Fibroblast of peridontal ligament (primary cell): ENCODE measurements around the gene GLCCI1.
"Not testable (repeated sequence)": the region's sequence is repeated elsewhere in the genome, so short reads cannot be mapped to it uniquely, and the experiment has no call there.

Source experiments
- DNase-seq: peaks from one replicate; pipeline ENCODE4 v3.0.0-alpha.2; 2010; ENCODE audit errors: extremely low read depth

The GLCCI1 gene

DNA sequence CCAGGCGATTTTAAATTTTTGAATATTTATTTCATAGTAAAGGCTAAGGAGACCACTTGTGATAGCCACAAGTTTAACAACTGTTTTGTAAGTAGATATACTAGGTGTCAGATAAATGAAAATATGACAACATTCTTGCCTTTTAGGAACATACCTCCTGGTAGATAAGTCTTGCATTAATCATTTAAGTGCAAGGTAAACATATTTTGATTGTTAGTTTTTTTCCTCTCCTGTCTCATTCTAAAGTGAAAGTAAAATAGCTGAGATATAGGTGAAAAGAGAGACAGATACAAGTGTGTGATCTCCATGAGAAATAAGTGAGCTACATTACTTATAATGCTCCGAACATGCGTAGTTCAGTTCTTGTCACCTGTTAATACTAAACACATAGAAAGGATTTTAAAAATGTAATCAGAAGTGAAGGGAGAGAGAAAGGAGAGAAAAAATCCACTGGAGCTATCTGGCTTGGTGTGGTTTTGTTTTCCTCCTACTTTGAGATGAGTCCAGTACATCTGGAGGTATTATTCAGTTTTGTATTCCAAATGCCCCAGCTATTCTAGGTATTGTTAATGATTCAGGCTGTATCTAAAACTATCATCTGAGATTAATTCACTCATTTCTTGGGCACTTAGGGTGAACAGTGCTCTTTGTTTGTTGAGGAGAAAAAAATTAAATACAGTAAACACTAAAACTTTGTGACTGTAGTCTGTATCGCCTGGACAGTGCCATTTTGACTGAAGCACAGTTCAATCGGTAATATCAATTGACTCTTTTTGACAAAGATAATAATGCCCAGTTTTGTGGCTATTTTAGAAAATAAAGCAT lies 21.2 kb downstream of the GLCCI1 start:
- DNase-seq = no peak

DNA sequence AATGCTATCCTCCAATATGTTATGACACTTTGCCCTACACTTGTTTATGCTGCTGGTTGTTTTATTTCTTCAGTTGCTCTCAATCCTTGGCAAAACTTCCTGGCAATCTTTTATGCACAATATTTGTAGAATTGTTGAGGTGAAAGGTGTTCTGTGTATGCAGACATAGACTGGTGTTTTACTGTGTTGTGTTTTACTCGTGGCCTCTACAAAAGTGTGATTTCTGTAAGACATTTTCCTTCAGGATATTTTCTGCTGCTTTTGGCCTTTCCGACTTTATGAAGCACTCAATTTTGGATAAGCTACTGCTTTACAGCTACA lies 21.8 kb downstream of the GLCCI1 start:
- no peak for DNase-seq

- DNase-seq = no peak
These were observed 23.9 kb downstream of the GLCCI1 start for GRCh38 chr7:7992506-7992905.

GRCh38 chr7:7995348-7995747 lies 26.8 kb downstream of the GLCCI1 start:
- DNase-seq = not testable (repeated sequence)

DNA sequence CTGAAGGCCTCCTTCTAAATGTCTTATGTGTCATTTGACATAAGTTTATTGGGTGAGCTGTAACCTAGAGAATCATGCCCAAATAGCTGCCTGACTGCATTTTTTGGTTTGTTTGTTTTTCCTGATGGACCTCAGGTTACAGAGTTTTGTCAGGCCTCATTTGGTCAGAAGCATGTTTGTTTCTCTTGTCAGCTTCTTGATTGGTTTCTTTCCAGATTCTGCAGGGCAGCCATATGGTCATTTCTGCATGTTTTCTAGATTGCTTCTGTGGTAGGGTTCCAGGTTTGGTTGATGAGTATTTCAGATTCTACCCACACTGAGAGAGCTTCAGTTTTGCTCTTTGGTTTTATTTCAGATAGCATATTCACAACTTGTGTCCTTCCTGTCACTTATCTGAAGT lies 28.0 kb downstream of the GLCCI1 start:
- peak; percentile 65 for DNase-seq

DNA sequence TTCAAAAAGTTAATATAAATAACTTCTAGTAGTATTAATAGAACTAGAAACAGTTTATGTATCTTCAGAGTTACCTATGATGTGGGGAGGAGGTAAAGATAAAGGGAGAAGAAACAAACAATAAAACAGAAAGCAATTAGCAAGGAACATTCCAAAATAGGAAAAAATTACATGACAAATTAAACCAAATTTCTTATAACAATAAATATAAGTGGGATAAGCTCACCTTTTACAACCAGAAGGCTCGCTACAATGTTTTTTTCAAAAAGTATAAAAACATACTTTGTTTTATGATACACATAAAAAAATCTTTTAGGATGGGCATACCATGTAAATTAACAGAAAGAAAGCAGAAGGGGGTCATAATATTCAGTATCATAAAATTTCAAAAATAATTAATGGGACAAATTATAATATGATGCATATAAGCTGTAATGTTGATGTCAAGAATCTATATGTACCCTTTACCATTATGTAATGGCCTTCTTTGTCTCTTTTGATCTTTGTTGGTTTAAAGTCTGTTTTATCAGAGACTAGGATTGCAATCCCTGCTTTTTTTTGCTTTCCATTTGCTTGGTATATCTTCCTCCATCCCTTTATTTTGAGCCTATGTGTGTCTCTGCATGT lies 31.8 kb downstream of the GLCCI1 start:
- DNase-seq = no peak

GRCh38 chr7:8003077-8003476 lies 34.5 kb downstream of the GLCCI1 start:
- no peak for DNase-seq

- DNase-seq = no peak
These were observed 36.7 kb downstream of the GLCCI1 start for GRCh38 chr7:8005279-8005678.

DNA sequence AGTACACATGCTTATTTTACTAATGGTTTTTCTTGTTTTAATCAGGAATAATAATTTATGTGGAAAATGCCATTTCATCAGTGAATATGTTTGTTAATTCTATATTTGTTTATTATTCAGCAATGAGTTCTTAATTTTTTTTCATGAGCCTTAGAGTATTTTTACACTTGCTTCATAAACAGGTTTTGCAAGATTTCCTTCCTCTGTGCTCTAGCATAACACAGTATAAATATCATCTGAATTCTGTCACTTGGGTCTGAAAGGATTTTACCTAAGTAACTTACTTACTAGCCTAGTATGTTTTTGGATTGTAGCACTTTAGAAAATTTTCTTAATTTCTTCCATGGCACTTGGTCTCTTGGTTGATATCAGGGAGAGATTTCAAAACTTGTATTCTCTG lies 45.8 kb downstream of the GLCCI1 start:
- no peak for DNase-seq

DNA sequence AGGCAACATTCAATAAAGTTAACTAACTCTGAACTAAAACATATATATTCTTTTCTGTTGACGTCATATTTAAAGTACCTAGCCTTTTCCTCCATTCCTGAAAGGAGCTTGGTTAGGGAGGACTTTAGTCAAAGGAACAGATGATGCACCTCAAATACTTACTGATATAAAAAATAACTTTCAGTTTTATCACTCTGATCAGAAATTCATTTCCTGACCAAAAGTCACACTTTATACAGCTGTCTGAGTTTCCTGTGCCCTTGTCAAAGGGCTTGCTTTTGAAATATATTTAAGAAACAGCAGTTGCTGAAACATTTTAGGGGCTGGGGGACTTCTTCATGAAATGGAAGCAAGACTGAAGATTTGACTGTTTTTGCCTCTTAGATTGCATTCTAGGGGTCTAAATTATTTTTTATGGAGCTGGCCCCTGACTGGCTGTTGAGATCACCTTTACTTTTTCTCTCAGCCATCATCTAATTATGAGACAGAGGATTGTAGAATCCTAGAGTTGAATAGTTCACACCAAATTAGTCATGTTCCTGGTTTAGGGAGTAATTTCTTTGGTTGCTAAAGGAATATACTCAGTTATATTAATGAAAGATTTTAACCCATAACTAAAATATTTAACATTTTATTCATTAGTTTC lies 46.6 kb downstream of the GLCCI1 start:
- DNase-seq = no peak

GRCh38 chr7:8015746-8016120 lies 47.1 kb downstream of the GLCCI1 start:
- DNase-seq = no peak

GRCh38 chr7:8017423-8017822 lies 48.8 kb downstream of the GLCCI1 start:
- no peak for DNase-seq

DNA sequence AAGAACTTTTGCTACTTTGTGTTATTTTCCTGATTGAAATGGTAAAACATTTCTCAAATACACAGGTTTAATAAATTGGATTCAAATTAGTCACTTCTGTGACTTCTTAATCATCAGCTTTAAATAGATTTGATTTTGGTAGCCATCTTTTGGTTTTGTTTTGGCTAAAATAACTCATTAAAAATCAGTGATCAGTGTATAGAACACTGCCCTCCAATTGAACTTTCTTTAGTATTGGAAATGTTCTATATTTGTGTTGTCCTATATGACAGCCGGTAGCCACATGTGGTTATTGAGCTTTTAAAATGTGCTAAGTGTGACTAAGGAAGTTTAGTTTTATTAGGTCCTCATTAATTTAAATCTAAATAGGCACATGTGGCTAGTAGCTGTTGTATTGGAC lies 50.4 kb downstream of the GLCCI1 start:
- no peak for DNase-seq

DNA sequence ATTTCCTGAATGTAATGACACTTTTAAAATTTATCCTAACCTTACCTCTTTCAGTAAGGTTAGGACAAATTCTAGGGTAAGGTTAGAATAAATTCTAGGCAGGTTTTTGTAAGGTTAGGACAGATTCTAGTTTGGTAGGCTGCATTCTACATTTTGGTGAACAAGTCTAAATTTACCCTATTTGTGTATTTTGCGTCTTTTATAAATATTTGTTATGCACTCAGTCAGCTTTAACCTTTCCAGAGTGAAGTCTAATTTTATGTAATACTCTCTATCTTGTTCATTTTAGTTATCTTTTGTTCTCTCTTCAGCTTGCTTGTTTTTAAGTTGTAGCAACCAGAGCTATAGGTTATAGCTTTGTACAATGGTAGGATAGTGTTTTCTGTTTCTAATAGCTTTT lies 54.0 kb downstream of the GLCCI1 start:
- DNase-seq = no peak

DNA sequence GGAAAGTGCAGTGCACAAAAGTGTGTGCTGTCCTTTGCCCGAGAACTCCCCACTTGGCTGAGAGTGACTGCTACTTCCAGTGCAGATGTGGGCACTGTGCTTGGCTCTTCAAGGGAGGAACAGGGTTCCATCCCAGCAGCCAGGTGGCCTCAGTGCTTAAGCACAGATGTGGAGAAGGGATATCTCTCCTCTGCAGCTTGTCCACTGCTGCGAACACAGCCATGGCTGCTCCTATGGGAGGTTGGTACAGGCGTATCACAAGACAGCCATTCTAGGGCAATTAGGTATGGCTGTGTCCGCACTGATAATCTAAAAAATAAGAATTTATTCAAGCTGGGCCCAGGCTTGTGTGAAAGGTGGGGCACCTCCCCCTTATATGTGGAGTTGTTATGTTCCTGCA lies 66.6 kb downstream of the GLCCI1 start:
- DNase-seq = no peak

DNA sequence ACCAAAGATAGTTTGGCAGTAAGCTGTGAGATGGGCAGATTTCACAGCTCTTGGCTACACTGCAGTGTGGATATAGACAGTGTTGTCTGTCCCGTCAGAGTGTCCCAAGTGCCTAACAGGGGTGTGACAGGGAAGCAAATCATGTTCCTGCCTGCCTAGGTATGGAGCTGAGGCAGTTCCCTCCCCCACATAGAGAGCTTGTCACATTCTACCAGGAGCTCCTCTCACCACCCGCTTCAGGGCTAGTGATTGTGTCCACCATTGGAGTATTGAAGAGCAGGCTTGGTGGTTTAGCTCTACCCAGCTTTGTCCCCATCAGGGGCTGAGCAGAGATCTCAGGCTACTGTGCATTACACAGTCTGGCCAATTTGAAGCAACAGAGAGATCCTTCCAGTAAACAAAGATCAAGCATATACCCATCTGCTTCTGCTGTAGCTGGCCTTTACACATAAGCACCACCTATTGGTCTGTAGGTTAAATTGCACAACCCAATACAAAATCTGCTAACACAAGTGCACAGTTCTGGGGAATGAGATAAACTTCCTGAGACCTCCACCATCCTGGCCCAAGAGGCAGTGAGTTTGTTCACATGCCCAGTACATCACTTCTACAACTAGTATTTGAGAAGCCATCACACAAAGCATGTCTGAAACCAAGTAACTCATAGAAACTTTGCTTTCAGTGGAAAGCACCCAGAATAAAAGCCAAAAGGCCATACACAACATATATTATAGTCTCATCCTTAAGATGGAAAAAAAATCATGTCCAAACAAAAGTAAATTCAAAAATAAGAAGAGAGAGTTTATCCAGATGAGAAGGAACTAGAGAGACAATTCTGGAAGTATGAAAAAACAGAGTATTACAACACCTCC lies 67.3 kb downstream of the GLCCI1 start:
- DNase-seq = peak; percentile 51

GRCh38 chr7:8037151-8037550 lies 68.6 kb downstream of the GLCCI1 start:
- DNase-seq = no peak

- no peak for DNase-seq
These were observed 72.3 kb downstream of the GLCCI1 start for GRCh38 chr7:8040768-8041369.

GRCh38 chr7:8042796-8043535 lies 74.4 kb downstream of the GLCCI1 start:
- DNase-seq = peak; percentile 70

GRCh38 chr7:8044761-8045430 lies 76.3 kb downstream of the GLCCI1 start:
- DNase-seq = no peak

GRCh38 chr7:8048067-8048466 lies 79.5 kb downstream of the GLCCI1 start:
- DNase-seq = not testable (repeated sequence)
